GM19240 (cell line): Measurements from ENCODE around the gene GLB1L2.
"Not testable (repeated sequence)": the region's sequence is repeated elsewhere in the genome, so short reads cannot be mapped to it uniquely, and the experiment has no call there.

ENCODE experiments used
- DNase-seq: peaks from one replicate; pipeline ENCODE4 v3.0.0; 2011; ENCODE audit warnings: low spot score; ENCODE audit not compliant: insufficient read length

GLB1L2 gene, protein sequence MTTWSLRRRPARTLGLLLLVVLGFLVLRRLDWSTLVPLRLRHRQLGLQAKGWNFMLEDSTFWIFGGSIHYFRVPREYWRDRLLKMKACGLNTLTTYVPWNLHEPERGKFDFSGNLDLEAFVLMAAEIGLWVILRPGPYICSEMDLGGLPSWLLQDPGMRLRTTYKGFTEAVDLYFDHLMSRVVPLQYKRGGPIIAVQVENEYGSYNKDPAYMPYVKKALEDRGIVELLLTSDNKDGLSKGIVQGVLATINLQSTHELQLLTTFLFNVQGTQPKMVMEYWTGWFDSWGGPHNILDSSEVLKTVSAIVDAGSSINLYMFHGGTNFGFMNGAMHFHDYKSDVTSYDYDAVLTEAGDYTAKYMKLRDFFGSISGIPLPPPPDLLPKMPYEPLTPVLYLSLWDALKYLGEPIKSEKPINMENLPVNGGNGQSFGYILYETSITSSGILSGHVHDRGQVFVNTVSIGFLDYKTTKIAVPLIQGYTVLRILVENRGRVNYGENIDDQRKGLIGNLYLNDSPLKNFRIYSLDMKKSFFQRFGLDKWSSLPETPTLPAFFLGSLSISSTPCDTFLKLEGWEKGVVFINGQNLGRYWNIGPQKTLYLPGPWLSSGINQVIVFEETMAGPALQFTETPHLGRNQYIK

GRCh38 chr11:134331354-134332188 is at the start of gene GLB1L2:
TSS of gene GLB1L2 (plus strand) at chr11:134331988. CDS start at chr11:134332062, 74 bp downstream.
- peak; percentile 36 for DNase-seq

DNA sequence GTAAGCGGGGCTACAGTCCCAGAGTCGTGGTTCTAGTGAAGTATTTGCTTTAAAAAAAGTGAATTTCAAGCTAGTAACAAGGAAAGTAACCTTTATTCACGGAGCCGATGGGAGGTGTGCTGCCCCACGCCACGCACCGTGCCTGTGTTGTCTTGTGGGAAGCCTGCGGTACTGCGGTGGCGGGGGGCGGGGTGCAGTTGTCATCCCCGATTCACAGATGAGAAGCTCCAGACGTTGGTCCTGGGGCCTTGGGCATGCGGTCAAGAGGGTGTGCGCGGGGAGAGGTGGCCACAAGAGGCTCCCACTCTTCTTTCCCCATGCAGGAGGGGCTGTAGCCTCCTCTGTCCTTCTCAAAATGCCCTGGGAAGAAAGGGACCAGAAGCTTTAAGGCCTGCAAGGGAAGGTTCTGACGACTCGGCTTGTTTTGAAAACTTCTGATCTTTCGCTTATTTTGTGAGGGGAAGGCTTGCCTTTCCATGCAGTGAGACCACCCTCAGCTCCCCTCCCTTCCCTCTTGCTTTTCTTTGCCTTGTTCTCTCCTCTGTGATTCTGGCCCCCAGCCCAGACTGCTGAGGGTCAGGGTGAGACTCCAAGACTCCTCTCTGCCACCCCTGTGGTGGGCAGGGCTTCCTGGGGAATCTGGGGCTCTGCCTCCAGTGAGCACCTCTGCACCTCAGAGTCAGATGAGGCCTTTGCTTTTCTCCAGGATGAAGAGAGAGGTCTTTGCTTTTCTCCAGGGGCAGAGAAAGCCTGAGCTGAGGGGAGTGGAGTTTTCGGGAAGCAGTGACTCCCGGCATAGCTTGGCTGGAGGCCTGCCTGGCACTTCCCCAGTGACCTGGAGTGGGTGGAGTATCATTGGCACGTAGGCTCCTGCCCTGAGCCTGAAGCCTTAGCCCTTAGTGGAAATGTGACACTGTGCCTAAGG is 49.4 kb upstream of the GLB1L2 start:
- DNase-seq = no peak

- DNase-seq = no peak
Observed at GRCh38 chr11:134283461-134284230, 48.1 kb upstream of the GLB1L2 start.

DNA sequence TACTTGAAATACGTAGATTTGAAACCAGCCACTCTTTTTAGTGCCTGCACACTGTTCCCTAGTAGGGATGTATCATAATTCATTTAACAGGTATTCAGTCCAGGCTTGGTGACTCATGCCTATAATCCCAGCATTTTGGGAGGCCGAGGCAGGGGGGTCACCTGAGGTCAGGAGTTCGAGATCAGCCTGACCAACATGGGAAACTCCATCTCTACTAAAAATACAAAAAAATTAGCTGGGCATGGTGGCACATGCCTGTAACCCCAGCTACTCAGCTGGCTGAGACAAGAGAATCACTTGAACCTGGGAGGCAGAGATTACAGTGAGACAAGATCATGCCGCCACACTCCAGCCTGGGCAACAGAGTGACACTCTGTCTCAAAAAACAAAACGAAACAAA is 47.4 kb upstream of the GLB1L2 start:
- not testable (repeated sequence) for DNase-seq

DNA sequence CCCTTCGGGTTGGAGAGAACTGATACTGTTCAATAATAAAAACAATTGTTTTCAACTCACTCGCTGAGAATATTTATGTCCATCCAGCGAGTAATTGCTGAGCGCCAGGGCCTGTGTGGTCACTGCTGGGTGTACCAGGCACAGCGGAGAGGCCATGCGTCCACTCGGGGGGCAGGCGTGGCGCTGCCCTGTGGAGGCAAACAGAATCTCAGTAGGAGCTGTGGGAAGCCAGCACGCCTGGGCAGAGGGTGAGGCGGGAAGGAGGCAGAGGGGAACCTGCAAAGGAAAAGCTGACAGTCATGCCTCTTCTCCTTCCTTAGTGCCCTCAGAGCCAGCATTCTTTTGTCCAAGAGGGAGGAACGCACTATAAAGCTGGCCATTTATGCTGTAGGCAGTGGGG is 44.2 kb upstream of the GLB1L2 start:
- DNase-seq = no peak

DNA sequence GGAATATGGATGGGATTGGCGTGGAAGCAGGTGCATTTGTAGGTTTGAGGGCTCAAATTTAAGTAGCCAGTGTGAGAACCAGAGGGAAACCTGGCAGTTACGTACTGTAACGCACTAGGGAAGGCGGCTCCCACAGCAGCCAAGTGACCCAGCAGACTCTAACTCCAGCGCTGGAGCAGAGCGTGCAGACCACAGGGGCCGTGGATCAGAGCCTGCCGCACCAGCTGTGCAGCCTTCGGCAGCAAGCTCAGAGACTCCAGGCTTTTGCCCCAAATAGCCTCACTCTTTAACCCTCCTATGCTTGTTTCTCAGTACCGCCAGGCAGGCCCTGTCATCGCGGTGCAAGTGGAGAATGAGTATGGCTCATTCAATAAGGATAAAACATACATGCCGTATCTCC is 43.3 kb upstream of the GLB1L2 start:
- no peak for DNase-seq

- DNase-seq = no peak
Observed at GRCh38 chr11:134289167-134289566, 42.6 kb upstream of the GLB1L2 start.

DNA sequence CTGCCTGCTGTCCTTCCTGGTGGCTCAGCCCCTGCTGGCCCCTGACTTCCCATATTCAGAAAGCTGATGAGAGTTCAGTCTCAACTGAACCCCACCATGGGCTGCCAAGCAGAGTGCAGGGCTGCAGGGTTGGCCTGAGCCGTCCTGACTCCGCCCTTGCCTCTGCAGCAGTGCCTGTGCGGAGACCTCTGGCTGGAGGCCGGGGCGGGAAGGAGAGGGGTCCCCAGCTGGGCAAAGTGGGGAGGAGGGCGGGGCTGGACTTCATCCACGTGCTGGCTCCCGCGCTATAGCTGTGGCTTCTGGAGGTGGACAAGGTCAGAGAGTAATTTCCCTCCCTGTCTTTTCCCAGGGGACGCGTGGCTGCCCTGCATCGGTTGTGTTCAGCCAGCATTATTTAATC is 42.0 kb upstream of the GLB1L2 start:
- DNase-seq = no peak

- DNase-seq = no peak
Observed at GRCh38 chr11:134290646-134291045, 41.1 kb upstream of the GLB1L2 start.

GRCh38 chr11:134291196-134291595 is 40.6 kb upstream of the GLB1L2 start:
- no peak for DNase-seq

- no peak for DNase-seq
Observed at GRCh38 chr11:134292661-134293060, 39.1 kb upstream of the GLB1L2 start.

- no peak for DNase-seq
Observed at GRCh38 chr11:134293119-134294113, 38.4 kb upstream of the GLB1L2 start.

- no peak for DNase-seq
Observed at GRCh38 chr11:134294664-134295063, 37.1 kb upstream of the GLB1L2 start.

- no peak for DNase-seq
Observed at GRCh38 chr11:134312223-134312622, 19.6 kb upstream of the GLB1L2 start.

DNA sequence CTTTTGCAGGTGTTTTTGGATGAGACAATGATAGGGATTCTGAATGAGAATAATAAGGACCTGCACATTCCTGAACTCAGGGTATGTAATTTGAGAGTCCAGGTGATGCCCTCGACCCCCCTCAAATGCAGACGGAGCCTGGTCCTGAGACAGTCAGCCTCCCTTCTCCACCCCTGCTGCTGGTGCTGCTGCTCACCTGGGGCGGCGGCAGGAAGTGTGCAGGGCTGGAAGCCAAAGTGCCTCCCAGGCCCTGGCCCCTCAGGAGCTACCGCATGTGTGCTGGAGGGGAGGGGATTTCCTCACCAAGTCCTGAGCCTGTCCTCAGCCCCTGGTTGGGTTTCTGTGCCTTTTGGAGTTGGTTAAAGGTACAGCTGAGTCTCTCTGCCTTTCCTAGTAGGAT is 19.0 kb upstream of the GLB1L2 start:
- DNase-seq = no peak

DNA sequence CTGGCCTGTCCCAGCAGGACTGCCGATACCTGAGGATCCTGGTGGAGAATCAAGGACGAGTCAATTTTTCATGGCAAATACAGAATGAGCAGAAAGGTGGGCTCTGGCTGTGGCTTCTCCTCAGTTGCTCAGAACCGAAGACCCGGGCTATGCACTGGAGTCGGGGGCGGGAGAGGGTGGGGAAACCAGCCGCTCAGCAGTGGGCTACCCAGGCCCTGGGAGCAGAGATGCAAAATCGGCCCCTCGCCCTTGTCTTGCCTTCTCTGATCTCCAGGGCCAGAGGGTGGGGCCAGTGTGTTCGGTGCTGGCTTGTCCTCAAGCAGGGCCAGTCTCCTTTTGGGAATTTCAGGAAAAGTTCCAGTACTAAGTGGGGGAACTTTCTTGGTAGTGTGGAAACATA is 18.4 kb upstream of the GLB1L2 start:
- no peak for DNase-seq

- DNase-seq = no peak
Observed at GRCh38 chr11:134313821-134314607, 17.8 kb upstream of the GLB1L2 start.

- no peak for DNase-seq
Observed at GRCh38 chr11:134317103-134317502, 14.7 kb upstream of the GLB1L2 start.
